Measurements from ENCODE around the gene TICAM2. TPM values are rescaled to one million over a fixed set of nuclear protein-coding genes. Genes with fewer than 3 reads are reported as not detected.

The TICAM2 gene
- total and polyA plus RNA-seq, 2 experiments from 2014 or later = 2.1 to 2.5 TPM

DNA sequence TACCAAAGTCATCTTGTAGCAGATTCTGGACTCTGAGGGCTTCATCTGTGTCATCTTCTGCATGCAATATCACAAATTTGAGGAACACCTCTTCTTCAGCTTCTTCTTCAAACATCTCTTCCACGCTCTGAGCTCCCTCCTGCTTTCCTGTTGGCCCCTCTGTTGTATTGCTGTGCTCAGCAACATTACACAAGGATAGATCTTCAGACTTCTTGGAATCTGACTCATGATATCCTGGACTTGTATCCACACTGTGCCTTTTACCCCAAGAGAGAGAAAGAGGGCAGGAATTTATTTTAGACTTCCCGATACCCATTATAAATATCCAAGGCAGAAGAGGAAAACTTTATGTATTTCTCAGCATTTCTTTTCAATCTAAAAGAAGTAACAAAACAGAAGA lies 21.3 kb downstream of the TICAM2 start:
- Histone ChIP-seq H3K4me2 (no peak overlapping the region), H3K27ac (no peak overlapping the region), H3K9me2 (replicated peaks; ENCODE audit: insufficient read depth) (no peaks in the 10 kb centered on the region), H3K36me3 (replicated peaks; ENCODE audit: insufficient read depth, low read depth) (no peaks in the 10 kb centered on the region), H3K4me3 (no peak overlapping the region), H3K27me3 (no peaks in the 10 kb centered on the region), H3K4me1 (ENCODE audit: insufficient read depth) (no peaks in the 10 kb centered on the region), H3K79me2 (no peaks in the 10 kb centered on the region), H2AFZ (no peak overlapping the region), H4K20me1 (ENCODE audit: insufficient read depth, poor library complexity, severe bottlenecking) (no peaks in the 10 kb centered on the region), H3K9me3 (ENCODE audit: low read depth) (no peaks in the 10 kb centered on the region)
- DNase-seq (ENCODE audit: low spot score) = no peak
- WGBS (ENCODE audit: low lambda C conversion rate, missing lambda C conversion rate) = 100% methylated on average over 2 of the region's 2 CpGs
- TF ChIP-seq EZH2phosphoT487 (IDR thresholded peaks at IDR 0.05; ENCODE audit: low read depth, severe bottlenecking, unreplicated experiment) (no peak), EZH2 (IDR thresholded peaks at IDR 0.05; ENCODE audit: borderline replicate concordance) (no peak), CTCF (IDR thresholded peaks at IDR 0.05; ENCODE audit: poor library complexity) (no peak)

GRCh38 chr5:115579747-115580173 lies 22.5 kb downstream of the TICAM2 start:
- Histone ChIP-seq H3K4me2 (no peak overlapping the region), H4K20me1 (ENCODE audit: insufficient read depth, poor library complexity, severe bottlenecking) (no peaks in the 10 kb centered on the region), H3K9me2 (replicated peaks; ENCODE audit: insufficient read depth) (no peaks in the 10 kb centered on the region), H3K4me3 (no peak overlapping the region), H3K27ac (no peak overlapping the region), H3K79me2 (no peaks in the 10 kb centered on the region), H2AFZ (no peak overlapping the region), H3K4me1 (ENCODE audit: insufficient read depth) (no peaks in the 10 kb centered on the region), H3K9me3 (ENCODE audit: low read depth) (no peaks in the 10 kb centered on the region), H3K36me3 (replicated peaks; ENCODE audit: insufficient read depth, low read depth) (no peaks in the 10 kb centered on the region), H3K27me3 (no peaks in the 10 kb centered on the region)
- TF ChIP-seq EZH2phosphoT487 (IDR thresholded peaks at IDR 0.05; ENCODE audit: low read depth, severe bottlenecking, unreplicated experiment) (no peak), EZH2 (IDR thresholded peaks at IDR 0.05; ENCODE audit: borderline replicate concordance) (no peak), CTCF (IDR thresholded peaks at IDR 0.05; ENCODE audit: poor library complexity) (no peak)
- no peak for DNase-seq (ENCODE audit: low spot score)
- 86% methylated on average over 6 of the region's 6 CpGs for WGBS (ENCODE audit: low lambda C conversion rate, missing lambda C conversion rate)

- 96% methylated on average over 3 of the region's 3 CpGs for WGBS (ENCODE audit: low lambda C conversion rate, missing lambda C conversion rate)
- H3K79me2 ChIP-seq = no peaks in the 10 kb centered on the region
- no peaks in the 10 kb centered on the region for H3K36me3 ChIP-seq (replicated peaks; ENCODE audit: insufficient read depth, low read depth)
- no peak overlapping the region for H2AFZ ChIP-seq
- no peaks in the 10 kb centered on the region for H3K27me3 ChIP-seq
- H3K9me3 ChIP-seq (ENCODE audit: low read depth) = no peaks in the 10 kb centered on the region
- no peak overlapping the region for H3K4me3 ChIP-seq
- TF ChIP-seq CTCF (IDR thresholded peaks at IDR 0.05; ENCODE audit: poor library complexity) (no peak), EZH2phosphoT487 (IDR thresholded peaks at IDR 0.05; ENCODE audit: low read depth, severe bottlenecking, unreplicated experiment) (no peak), EZH2 (IDR thresholded peaks at IDR 0.05; ENCODE audit: borderline replicate concordance) (no peak)
- DNase-seq (ENCODE audit: low spot score) = no peak
- no peaks in the 10 kb centered on the region for H4K20me1 ChIP-seq (ENCODE audit: insufficient read depth, poor library complexity, severe bottlenecking)
- H3K4me1 ChIP-seq (ENCODE audit: insufficient read depth) = no peaks in the 10 kb centered on the region
- no peak overlapping the region for H3K27ac ChIP-seq
- no peak overlapping the region for H3K4me2 ChIP-seq
- H3K9me2 ChIP-seq (replicated peaks; ENCODE audit: insufficient read depth) = no peaks in the 10 kb centered on the region
Observed at GRCh38 chr5:115579216-115579615, 23.1 kb downstream of the TICAM2 start.

- 93% methylated on average over 3 of the region's 3 CpGs for WGBS (ENCODE audit: low lambda C conversion rate, missing lambda C conversion rate)
- Histone ChIP-seq H3K79me2 (no peaks in the 10 kb centered on the region), H3K36me3 (replicated peaks; ENCODE audit: insufficient read depth, low read depth) (no peaks in the 10 kb centered on the region), H3K9me3 (ENCODE audit: low read depth) (no peaks in the 10 kb centered on the region), H3K4me2 (no peak overlapping the region), H3K27ac (no peak overlapping the region), H3K9me2 (replicated peaks; ENCODE audit: insufficient read depth) (no peaks in the 10 kb centered on the region), H4K20me1 (ENCODE audit: insufficient read depth, poor library complexity, severe bottlenecking) (no peaks in the 10 kb centered on the region), H2AFZ (no peak overlapping the region), H3K27me3 (no peaks in the 10 kb centered on the region), H3K4me3 (no peak overlapping the region), H3K4me1 (ENCODE audit: insufficient read depth) (no peaks in the 10 kb centered on the region)
- TF ChIP-seq CTCF (IDR thresholded peaks at IDR 0.05; ENCODE audit: poor library complexity) (no peak), EZH2phosphoT487 (IDR thresholded peaks at IDR 0.05; ENCODE audit: low read depth, severe bottlenecking, unreplicated experiment) (no peak), EZH2 (IDR thresholded peaks at IDR 0.05; ENCODE audit: borderline replicate concordance) (no peak)
- no peak for DNase-seq (ENCODE audit: low spot score)
Observed at GRCh38 chr5:115578657-115579056, 23.6 kb downstream of the TICAM2 start.

All from hepatocyte (in vitro differentiated cells).